Measurements from ENCODE around the gene LRRFIP1.
A peak's percentile ranks its signal among the peaks of the same experiment; 100 is the strongest.
"Not testable (repeated sequence)": the region's sequence is repeated elsewhere in the genome, so short reads cannot be mapped to it uniquely, and the experiment has no call there.

LRRFIP1 gene, protein sequence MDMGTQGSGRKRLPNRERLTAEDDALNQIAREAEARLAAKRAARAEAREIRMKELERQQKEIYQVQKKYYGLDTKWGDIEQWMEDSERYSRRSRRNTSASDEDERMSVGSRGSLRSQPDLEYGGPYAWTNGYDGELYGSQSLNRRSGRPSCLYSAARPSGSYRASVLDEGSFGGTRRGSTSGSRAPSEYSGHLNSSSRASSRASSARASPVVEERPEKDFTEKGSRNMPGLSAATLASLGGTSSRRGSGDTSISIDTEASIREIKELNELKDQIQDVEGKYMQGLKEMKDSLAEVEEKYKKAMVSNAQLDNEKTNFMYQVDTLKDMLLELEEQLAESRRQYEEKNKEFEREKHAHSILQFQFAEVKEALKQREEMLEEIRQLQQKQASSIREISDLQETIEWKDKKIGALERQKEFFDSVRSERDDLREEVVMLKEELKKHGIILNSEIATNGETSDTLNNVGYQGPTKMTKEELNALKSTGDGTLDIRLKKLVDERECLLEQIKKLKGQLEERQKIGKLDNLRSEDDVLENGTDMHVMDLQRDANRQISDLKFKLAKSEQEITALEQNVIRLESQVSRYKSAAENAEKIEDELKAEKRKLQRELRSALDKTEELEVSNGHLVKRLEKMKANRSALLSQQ

DNA sequence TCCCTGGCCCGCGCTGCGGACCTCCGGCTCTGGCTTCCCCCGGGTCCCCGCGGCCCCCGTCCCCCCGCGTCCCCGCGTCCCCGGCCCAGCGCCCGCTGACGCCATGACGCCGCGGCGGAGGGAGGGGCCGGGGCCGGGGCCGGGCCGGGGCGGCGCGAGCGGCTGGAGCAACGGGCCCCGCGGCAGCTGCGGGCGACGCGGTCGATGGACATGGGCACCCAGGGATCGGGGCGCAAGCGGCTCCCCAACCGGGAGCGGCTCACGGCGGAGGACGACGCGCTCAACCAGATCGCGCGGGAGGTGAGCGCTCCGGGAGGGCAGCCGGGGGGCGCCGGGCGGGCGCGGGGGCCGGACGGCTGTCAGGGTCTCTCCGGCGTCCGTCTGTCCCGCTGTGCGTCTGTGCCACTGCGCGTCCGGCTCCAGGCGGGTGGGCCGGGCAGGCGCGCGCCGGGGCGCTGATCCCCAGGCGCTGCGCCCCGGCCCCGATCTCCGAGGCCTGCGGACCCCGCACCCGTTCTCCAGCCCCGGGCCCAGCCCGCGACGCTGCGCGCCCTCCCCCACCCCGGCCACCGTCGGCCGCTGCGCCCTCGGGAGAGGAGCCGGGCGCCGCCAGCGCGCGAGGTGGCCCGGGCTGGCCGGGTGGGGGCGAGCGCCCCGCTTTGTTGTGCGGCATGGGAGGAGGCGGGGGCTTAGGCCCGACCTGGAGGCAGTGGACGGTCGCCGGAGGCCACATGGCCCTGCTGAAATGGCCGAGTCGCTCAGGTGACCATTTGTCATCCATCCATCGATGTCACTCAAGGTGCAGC is at the start of gene LRRFIP1:
Gene LRRFIP1, plus strand, starts transcription at position 147 of the 806 bp plus-strand sequence. Its CDS starts 58 bp downstream, at position 205.
- no peak for DNase-seq

DNA sequence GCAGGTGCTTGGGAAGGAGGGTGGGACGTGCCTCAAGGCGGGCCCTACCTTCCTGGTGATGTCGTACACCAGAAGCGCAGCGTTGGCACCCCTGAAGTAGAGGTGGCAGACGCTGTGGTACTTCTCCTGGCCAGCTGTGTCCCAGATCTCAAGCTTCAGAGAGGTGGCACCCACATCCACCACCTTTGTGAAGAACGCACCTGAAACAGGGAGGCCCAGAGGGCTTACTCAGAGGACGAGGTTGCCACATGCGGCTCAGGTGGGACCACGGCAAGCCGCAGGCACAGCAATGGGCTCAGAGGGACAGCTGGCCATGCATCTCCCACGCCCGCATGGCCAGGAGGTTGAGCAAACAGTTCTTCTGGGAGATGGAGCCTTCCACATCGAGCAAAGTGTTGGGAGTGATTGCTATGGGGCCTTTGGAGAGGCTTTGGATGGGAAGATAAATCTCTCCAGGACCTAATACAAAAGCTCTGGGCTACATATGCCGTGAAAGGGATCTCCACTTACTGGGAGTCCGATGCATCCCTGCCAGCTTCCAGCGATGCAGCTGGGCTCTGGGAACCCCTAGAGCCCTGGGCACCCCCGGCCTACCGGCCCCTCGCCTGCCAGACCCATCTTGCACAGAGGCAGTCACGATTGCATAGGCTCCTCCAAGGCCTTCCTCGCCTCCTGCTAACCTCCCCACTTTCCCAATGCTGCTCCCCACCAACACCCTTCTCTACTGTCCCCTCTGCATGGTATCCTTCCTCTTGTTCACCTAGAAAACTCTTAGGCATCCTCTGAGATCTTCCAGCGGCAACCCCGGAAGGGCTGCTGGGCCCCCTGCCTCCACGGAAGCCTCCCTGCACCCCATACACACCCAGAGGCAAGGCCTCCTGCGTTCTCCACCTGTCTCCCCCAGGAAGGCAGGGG is 49.2 kb upstream of the LRRFIP1 start:
- no peak for DNase-seq

DNA sequence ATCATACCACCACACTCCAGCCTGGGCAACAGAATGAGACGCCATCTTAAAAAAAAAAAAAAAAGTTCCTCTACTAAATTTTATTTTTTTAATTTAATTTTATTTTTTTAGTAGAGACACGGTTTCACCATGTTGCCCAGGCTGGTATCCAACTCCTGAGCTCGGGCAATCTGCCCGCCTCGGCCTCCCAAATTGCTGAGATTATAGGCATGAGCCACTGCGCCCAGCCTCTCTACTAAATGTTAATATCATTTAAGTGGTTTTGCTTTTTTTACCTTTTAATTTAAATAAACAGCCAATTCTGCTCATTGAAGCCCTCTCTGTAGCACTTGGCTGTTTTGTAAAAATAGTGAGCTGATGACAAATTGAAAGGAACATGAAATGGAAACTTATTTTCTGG is 46.1 kb upstream of the LRRFIP1 start:
- no peak for DNase-seq

DNA sequence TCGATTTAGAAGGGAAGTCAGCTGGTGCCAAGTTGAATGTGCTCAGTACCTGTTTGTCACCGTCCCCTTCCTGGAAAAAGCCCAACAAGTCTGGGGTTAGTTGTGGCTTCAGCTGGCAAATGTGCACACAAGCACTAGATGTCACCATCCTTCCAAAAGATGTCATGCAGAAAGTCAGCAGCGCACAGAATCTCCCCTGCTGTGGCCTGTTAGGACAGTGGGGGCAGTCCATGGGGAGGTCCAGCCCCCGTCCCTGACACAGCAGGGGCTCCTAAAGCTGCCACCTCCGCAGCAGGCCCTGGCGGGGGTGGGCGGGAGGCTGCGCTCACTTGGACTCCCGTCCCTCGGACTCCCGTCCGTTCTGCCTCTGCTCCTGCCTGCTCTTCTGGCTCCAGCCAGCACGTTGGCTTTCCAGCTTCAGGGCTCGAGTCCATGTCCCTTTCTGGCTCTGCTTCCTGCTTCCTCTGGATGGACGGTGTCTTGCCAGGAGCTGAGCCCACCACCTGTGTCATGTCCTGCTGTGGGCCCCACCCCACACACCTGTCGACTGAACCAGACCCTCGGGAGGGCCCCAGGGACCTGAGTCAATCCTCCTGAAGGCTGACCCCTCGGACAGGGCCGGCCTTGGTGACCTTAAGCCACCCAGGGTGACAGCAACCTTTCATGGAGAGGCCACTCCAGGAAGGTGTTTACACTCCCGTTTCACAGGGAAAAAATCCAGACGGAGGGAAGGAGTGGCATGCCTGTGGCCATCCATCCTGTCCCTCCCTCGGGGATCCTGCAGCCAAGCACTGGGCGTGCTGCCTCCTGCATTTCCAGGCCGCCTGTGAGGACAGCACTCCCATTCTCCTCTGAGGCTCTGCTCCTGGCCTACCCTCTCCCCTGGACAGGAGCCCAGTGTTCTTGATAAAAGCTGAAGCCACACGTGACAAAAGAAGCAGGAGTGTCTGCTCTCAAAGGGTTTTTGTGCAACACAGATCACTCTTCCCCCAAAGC is 45.3 kb upstream of the LRRFIP1 start:
- peak; percentile 72 for DNase-seq

DNA sequence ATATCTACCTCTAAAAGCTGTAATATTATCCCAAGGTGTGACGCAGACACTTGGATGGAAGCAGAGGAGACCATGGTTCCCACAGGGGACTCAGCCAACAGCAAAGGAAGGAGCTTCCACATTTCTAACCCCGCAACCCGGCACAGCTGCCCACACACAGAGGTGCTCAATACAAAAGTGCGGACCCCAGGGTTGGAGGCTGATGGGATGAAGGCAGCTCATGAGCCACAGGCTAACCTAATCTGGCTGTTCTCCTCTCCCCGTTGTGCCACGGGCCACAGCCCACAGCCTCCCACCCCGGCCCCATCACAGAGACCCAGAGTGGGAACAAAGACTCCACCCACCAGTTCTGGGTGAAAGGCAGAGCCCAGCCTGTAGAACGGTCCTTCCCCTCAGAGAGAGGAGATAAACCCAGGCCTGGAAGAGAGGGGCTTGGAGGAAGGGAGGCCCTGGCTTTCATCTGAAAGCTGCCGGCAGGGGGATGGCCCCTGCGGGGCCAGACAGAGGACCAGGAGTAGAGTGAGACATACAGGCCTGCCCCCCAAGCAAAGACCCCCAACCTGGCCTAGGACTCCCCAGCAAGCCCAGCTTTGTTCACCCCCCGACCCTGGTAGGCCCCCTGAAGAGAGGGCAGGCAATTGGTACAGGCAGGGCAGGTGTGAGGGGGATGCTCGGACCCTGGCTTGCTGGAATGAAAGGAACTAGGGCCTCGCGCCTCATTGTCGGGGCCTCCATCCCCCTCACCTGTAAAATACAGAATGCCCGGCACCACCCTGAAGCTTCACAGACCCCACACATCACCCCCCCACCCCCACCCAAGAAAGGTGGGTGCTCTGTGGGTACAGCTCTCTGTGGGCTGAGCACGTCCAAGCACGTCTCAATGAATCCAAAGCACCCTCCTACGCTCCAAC is 43.7 kb upstream of the LRRFIP1 start:
- no peak for DNase-seq

DNA sequence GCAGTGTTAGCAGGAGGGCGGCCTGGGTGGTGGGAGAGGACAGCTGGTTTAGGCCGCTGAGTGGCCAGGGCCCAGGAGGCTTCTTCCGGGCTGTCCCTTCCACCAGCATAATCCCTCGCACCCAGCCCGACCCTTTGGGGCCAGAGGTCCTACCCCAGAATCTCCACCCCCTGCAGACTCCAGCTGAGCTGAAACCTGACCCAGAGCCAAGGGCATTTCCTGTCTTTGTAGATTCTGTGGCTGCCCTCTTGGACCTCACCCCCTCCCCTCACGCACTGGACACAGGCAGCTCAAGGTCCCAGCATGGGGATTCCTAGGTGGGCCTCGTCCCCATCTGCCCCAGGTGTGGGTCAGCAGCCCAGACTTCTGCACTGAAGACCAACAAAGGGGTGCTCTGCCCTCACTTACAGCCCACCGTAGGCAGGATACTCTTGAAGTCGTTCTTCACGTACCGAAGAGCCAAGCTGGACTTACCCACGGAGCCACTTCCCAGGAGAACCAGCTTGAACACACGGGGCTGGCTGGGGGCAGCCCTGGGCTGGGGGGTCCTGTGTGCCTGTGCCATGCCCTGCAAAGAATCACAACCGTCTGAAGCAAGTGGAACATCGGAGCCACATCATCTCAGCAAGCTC is 41.7 kb upstream of the LRRFIP1 start:
- DNase-seq, result no peak

DNA sequence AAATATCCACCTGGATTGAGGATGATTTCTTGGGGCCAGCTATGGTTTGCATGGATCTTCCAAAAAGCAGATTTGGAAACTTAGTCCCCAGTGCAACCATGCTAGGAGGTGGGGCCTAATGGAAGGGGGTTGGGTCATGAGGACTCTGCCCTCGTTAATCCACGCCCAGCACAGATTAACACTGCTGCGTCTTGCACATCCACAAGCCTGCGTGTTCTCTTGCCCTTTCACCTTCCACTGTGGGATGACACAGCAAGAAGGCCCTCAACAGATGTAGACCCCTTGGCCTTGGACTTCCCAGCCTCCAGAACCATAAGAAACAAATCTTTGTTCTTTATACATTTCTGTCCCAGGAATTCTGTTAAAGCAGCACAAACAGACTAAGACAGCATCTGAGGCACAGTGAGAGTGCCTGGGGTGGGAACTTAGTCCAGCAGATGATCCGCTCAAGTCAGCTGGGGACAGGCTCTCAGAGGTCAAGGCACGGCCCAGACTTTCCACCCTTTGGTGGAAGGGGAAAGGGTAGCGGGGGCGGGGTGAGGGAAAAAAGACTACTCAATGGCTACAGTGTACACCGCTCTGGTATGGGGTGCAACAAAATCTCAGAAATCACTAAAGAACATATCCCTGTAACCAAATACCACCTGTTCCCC is 39.2 kb upstream of the LRRFIP1 start:
- DNase-seq, result no peak

DNA sequence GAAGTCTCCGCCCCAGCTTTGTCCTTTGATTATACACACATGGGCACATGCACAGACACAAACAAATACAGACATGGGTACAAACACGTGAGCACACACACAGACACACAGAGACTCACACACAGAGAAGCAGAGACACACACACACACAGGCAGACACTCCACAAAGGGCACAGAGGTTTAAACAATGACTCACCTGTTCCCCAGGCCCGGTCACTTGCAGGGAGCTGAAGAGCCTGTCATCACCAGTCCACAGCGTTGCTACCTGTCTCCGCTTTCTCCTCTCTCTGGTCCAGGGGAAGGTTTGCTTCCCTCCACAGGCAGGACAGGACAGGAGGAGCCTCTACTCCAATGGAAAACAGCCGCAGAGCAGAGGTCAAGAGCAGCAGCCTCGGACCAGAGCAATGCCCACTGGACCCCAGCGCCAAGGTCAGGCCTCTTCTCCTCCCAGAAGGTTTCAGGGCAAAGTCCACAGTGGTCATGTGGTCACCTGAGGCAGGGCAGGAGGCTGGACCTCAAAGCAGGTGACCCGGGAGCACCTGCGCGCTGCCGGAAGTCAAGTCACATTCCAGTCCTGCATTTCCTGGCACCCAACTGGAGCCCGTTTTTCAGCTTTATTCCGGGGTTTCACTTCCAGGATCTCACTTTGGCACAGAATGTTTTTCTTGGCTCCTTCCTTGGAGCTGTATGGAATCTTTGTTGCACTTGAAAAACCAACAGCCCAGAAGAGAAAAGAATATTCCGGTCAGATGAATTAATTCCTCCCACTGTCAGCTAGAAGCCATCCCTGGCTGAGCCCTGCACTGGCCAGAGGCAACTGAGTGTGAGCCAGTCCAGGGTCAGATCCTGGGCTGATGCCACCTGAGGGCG is 36.9 kb upstream of the LRRFIP1 start, which contains the start of gene RAB17:
Gene RAB17, minus strand, starts transcription at position 463 of the 869 bp plus-strand sequence. CDS start 4,580 bp downstream, outside the sequence.
- DNase-seq, result no peak

DNA sequence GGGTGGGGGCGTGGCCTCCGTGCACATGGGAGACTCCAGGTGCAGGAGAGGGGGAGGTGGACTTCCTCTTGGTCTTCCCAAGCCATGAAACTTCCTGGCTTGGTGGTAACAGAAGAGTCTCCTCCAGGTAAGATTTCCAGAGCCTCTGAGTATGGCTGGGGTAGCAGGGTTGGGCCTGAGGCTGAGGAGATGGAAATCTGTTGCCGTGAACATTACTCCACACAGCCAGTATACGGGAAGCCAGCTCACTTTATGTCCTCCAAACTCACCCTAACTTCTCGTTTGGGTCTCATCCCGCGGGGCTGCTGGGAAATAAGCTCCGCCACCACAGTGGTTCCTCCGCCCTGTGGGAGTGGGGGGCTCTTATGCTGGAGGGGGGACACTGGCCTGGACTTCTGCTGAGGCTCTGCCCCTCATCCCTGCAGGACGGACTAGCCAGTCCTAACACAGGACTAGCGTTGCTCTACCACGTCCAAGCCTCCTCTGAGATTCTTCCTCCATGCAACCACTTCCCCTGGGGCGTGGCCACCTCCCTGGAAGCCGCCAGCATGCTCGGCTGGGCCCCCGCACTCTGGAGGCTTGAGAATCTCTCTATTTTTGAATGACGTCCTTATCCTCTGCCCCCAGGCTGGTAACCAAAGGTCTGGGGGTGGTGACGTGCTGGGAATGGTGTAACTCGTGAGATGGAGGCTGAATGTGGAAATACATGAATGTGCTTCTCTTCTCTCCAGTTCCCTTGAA is 36.1 kb upstream of the LRRFIP1 start:
- no peak for DNase-seq

DNA sequence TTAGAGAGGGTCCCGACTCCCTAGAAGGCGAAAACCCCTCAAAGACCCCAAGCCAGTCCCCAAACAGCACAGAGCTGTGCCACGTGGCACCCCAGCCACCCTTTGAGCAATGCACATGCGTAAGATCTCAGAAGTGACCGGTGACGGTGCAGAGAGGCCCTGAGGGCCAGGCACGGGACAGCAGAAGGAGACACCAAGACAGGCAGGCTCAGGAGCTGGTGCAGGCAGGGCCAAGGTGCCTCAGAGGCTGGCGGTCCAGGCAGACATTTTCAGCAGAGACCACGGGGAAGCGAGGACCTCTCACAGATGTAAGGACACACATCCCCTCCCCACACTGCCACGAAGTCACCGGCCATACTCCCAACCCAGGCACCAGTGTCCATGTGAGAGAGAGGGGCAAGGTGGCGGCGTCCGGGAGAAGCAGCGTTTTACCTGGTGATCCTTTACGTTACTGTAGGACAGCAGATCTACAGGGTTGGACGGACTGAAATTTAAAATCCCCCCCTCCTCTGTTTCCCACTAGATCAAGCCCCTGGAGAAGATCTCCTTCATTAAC is 34.9 kb upstream of the LRRFIP1 start:
- no peak for DNase-seq

DNA sequence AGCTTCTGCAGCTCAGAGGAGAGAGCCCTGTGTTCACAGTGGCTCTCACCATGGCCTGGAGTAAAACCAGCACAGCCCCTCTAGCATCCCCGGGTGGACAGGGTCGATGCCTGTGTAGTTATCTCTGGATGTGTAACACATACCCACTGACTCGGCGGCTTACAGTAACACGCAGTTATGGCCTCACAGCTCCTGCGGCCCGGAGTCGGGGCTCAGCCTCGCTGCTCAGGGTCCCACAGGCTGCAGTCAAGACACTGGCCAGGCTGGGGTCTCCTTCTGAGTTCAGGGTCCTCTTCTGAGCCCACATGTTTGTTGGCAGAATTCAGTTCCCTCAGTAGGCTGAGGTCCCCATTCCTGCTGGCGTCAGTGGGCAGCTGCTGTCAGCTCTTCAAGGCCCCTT is 34.4 kb upstream of the LRRFIP1 start:
- DNase-seq, result no peak

DNA sequence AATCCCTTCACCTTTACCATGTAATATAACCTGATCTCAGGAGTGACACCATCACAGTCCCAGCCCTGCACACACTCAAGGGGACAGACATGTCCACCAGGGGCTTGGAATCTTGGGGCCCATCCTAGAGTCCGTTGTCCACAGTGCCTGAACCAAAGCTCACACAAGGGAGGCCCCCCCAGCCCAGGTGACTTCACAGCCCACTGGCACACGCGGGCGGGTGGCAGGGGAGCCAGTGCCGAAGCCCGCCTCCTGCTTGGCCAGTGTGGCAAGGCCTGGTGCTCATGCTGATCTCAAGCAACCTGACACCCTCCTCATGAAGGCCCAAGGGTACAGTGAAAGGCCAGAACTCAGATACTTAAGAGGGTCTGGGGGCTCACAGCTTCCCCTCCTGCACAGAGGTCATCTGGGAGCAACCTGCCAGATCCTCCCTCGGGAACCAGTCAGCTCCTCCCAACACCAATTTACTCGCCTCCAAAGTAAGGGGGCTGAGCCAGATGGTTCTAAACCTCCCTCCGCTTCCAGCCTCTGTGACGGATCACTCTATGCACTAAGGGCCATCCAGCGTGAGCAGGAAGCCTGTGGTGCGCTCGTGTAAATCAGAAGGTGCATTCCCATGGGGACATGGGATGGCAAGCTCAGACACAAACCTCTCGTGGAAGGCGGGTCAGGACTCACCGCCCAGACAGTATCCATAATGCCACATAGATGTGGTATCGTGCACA is 33.6 kb upstream of the LRRFIP1 start:
- no peak for DNase-seq

DNA sequence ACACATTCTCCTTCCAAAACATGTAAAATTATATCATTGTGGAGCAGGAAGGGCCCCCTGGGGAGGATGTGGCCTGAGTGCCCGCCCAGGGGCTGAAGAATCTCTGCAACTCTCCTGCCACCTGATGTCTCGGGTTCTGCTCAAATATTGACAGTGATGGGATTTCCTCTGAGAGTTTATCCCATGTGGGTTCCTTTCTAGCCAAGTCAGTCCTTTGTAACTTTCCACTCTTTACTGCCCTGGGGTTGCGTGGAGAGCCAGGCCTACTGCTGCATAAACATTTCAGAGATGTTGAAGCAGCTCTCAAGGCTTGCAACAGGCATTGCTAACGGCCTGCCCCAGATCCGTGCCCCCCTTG is 32.9 kb upstream of the LRRFIP1 start:
- no peak for DNase-seq

DNA sequence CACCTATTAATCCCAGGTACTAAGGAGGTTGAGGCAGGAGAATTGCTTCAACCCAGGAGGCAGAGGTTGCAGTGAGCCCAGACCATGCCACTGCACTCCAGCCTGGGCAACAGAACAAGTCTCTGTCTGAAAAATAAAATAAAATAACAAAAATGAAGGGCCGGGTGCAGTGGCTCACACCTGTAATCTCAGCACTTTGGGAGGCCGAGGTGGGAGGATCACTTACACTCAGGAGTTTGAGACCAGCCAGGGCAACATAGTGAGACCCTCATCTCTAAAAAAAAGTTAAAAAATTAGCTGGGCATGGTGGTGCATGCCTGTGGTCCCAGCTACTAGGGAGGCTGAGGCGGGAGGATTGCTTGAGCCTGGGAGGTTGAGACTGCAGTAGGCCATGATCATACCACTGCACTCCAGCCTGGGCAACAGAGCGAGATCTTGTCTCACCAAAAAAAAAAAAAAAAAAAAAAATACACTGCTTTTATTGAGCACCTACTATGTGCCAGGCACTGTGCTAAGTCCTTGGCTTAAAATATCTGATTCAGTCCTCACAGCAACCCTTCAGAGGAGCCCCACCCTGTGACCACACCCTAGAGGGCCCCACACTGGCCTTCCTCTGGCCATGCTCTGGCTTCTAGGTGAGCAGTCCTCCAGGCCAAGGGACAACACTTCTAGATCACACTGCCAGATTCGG is 31.4 kb upstream of the LRRFIP1 start:
- not testable (repeated sequence) for DNase-seq

DNA sequence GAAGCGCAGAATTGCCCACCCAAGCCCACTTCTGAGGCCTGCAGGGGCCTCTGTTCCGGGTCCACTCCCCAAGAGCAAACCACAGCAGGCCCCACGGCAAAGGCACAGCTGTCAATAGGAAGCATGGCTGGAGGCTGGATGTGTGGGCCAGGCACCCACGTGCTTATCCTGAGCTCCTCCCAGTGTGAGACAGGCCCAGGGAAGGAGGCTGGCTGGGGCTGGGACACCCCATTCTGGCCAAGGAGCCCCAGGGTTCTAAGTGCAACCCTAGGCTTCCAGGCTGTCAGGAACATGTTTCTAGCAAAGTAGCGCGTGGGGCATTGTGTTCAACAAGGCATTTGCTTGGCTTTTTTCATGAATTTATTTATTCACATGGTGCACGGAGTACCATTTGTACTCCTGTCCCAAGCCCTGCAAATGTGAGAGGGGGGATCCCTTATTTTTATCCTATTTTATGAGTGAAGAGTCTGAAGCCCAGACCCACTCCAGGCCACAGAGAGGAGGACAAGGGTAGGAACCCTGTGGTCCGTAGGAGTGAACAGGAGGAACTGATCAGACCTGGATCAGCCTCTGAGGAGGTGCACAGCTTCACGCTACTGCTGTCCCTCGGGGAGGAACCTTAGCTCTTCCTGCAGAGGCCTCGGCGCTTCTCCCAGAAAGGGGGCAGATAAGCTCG is 30.7 kb upstream of the LRRFIP1 start:
- DNase-seq, result no peak

Data from activated CD8-positive, alpha-beta memory T cell treated with anti-CD3 and anti-CD28 coated beads for 24 hours (primary cell).